Vagina (tissue), 2 donors: Measurements from ENCODE around the gene RALBP1.

ENCODE experiments used
- CTCF ChIP-seq, 3 experiments: fragments of 450-650 bp in 2 of 3; fragments of 200-600 bp in 1 of 3; sonication (generic) in 1 of 3; IDR thresholded peaks; one replicate each; pipeline ENCODE4 v1.5.1; 2017 to 2019; ENCODE audit warnings: antibody characterized with exemption in 3 of 3, mild to moderate bottlenecking in 2 of 3, moderate library complexity in 2 of 3
- POLR2A ChIP-seq, 2 donors: fragments of 450-650 bp; IDR thresholded peaks; one replicate each; pipeline ENCODE4 v1.6.1; 2017; ENCODE audit warnings: antibody characterized with exemption in 2 of 2, mild to moderate bottlenecking in 2 of 2, moderate library complexity in 2 of 2

GRCh38 chr18:9536354-9537152 is 61.2 kb downstream of the RALBP1 start:
- no peak for TF ChIP-seq CTCF (IDR thresholded peaks at IDR 0.05)
- TF ChIP-seq POLR2A (IDR thresholded peaks at IDR 0.05), result no peak
